Activated CD4-positive, alpha-beta T cell treated with anti-CD3 and anti-CD28 coated beads, Interleukin-2, Interleukin-4, amounts not matched to agents 100 ng/mL and 50 ng/mL, durations not matched to agents 16 hours and 8 hours (primary cell): Measurements from ENCODE around the gene SERPING1.

ENCODE experiments used
- DNase-seq: peaks from one replicate; pipeline ENCODE4 v3.0.0-alpha.2; 2020; ENCODE audit warnings: low spot score

Gene SERPING1

GRCh38 chr11:57597461-57597915 is at the start of gene SERPING1:
Gene SERPING1, plus strand, starts transcription at chr11:57597685. Its CDS starts 586 bp downstream, at chr11:57598271.
- DNase-seq = no peak

GRCh38 chr11:57547854-57548377 is 49.6 kb upstream of the SERPING1 start:
- no peak for DNase-seq

GRCh38 chr11:57549983-57550382 is 47.5 kb upstream of the SERPING1 start:
- no peak for DNase-seq

- DNase-seq = no peak
Observed at GRCh38 chr11:57551941-57552340, 45.5 kb upstream of the SERPING1 start.

GRCh38 chr11:57552479-57552878 is 45.0 kb upstream of the SERPING1 start:
- DNase-seq = no peak

GRCh38 chr11:57555393-57555792 is 42.1 kb upstream of the SERPING1 start:
- DNase-seq = no peak

GRCh38 chr11:57556041-57556440 is 41.4 kb upstream of the SERPING1 start:
- no peak for DNase-seq

- no peak for DNase-seq
Observed at GRCh38 chr11:57560146-57560545, 37.3 kb upstream of the SERPING1 start.

GRCh38 chr11:57562596-57562995 is 34.9 kb upstream of the SERPING1 start:
- no peak for DNase-seq

GRCh38 chr11:57566005-57566904 is 31.2 kb upstream of the SERPING1 start:
- DNase-seq = peak; percentile 65

GRCh38 chr11:57566905-57567514 is 30.5 kb upstream of the SERPING1 start:
- peak; percentile 22 for DNase-seq

- peak; percentile 58 for DNase-seq
Observed at GRCh38 chr11:57567515-57568329, 29.8 kb upstream of the SERPING1 start, which contains the start of gene UBE2L6. Gene UBE2L6, minus strand, starts transcription at chr11:57567672. Its CDS starts 61 bp downstream, at chr11:57567611.

- peak; percentile 88 for DNase-seq
Observed at GRCh38 chr11:57568330-57568766, 29.1 kb upstream of the SERPING1 start.

GRCh38 chr11:57571606-57572005 is 25.9 kb upstream of the SERPING1 start:
- no peak for DNase-seq

GRCh38 chr11:57574061-57574460 is 23.4 kb upstream of the SERPING1 start:
- DNase-seq = no peak

- DNase-seq = no peak
Observed at GRCh38 chr11:57584341-57584740, 13.1 kb upstream of the SERPING1 start.

- DNase-seq = no peak
Observed at GRCh38 chr11:57585301-57585700, 12.2 kb upstream of the SERPING1 start.

GRCh38 chr11:57586711-57587245 is 10.7 kb upstream of the SERPING1 start:
- DNase-seq = no peak

- no peak for DNase-seq
Observed at GRCh38 chr11:57588046-57588710, 9.3 kb upstream of the SERPING1 start.

- no peak for DNase-seq
Observed at GRCh38 chr11:57596266-57596885, 1.1 kb upstream of the SERPING1 start.
